Limb (tissue), 2 donors: ENCODE results near the gene CAVIN2.

Experiments
- DNase-seq, 2 donors: peaks; one replicate each; pipeline ENCODE4 v3.0.0-alpha.2; 2016; ENCODE audit errors: extremely low spot score in 2 of 2

The CAVIN2 gene

DNA sequence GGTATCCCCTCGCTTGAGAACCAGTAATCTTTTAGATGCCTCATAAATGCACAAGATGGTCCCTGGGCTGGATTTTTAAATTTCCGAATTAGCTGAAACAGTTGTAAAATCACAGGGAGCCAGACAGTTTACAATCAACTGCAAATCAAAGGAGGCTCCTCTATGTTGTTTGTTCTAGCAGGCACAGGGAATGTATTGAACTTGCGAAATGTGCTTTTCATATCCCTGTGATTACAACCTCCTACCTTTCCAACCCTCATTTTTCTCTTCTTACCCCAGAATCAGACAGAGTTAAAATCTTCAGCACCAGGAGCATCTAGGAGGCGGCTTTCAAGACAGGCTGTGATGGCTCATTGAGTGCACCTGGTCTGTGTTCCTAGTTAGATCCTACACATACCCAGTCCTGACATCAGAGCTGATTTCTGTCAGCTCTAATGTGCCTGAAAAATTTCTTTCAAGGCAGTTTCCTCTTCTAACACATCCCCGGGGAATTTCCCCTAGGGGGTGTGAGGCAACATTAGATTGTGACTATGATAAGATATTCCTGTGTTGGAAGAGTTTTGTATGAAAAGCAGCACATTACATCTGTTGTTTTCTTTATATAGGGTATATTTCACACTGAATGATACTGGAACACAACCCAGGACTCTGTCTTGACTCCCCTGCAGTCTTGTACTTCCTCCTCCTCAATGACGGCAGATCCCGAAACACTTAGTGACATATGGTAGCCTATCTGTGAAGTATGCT is 17.9 kb upstream of the CAVIN2 start:
- DNase-seq: no peak

DNA sequence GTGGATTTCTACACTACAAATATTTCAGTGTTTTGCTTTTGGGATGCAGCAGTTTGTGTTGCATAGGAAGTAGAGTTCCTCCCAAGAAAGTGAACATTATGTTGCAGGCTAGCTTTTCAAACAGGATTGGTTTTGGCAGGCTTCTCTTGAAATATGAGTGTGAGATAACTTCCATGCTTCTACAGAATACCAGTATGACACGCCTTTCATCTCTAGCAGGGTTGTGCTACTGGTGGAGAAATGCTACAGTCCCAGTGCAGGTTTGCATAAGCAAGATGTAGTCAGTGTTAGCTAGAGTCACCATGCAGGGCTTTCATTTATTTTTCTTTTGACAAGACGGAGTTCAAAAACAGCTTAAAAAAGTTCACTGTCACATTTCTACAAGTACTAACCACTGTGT is 17.1 kb upstream of the CAVIN2 start:
- DNase-seq: no peak

DNA sequence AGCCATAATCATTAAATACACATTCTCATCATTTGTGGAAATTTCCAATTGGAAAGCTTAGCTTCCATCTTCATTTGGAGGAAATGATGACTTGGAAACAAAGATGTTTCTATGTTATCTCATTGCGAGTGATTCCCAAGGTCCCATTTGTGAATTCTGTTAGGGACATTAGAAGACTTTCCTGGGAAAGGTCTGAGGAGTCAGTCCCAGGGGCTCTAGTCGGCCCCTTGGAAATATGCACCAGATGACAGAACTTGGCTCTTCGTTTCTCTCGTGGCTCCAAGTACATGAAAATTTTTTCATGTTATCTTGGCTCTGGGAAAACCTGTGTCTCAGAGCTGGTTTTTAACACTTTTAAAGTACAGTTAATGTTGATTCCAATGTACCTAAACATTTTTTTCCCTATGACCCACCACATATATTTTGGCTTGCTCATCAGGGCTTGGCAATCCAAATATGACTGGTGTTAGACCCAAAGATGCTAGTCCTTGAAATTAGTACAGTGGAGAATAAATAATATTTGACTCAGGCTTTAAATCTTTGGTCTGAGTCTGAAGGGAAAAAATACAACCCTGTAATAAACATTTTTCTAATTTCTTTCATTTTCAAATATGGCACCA is 15.4 kb upstream of the CAVIN2 start:
- DNase-seq: no peak

DNA sequence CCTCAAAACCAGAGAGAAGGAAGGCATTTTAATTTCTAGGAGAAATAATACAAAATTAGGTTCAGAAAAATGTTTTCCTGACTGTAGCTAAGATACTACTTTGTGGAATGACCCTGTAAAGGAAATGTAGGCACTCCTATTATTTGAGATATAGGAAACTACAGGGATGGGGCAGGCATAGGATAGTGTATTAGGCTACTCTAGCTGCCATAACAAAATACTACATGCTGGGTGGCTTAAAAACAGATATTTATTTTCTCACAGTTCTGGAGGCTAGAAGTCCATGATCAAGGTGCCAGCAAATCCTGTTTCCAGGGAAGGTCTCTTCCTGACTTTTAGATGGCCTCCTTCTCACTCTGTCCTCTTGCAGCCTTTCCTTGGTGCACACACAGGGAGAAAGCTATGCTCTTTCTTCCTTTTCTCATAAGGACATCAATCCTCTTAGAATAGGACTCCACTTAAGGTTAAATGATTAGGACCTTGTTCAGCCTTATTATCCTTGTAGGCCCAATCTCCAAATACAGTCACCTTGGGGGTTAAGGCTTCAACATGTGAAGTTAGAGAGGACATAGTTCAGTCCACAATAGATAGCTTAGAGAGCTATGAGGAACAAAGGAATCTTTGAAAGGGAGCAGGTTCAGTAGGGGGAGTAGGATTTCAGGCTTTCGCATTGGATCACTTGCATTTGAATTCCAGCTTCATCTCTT is 14.0 kb upstream of the CAVIN2 start:
- no peak for DNase-seq

DNA sequence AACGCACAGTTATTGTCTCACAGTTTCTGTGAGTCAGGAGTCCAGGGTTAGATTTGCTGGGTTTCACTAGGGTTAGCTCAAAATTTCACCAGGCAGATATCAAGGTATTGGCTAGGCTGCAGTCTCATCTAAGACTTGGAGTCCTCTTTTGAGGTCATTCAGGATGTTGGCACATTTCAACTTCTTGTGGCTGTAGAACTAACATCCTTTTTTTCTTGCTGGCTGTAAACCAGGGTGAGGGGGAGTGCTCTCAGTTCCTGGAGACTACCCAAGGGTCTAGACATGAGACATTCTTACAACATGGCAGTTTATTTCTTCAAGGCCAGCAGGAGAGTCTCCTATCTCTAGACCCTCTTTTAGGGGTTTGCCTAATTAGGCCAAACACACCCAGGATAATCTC is 12.8 kb upstream of the CAVIN2 start:
- DNase-seq: no peak

DNA sequence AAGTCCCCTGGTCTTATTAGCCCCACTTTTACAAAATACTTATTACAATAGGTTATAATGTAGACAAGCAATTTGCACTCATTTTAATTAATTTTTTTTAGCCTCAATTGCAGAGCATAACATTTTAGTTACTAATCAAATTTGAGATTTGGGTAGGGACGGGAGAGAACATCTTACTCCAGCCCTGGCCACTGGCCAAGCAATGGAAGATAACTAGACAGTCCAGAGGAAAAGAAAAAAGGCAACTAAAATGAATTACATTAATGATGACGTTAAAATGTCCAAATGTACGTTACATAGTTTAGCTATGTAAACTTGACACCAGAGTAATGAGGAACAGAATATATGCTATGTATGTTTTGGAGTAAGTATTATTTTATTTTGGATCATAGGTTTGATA is 11.0 kb upstream of the CAVIN2 start:
- no peak for DNase-seq

DNA sequence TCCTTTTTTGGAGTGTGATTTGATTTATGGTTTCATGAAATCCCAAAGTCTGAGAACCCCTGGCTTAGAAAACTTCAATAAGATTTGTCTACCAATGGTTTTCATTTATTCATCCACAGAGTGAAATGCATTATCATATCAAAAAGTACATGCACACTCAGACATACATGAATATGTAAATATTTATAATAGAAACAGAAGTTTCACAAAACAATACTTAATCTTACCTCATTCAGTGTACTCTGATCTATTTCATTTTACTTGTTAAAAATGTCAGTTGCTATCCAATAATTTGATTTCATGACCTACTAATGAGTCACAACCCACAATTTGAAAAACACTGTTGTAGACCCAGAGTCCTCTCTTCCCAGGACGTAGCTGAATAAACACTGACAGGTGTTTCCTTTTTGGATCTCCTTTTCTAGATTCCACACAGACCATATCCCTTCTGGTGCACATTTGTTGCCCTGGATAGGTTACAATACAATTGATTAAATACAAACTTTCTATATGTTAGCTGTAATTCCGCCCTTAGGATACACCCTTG is 10.4 kb upstream of the CAVIN2 start:
- no peak for DNase-seq

DNA sequence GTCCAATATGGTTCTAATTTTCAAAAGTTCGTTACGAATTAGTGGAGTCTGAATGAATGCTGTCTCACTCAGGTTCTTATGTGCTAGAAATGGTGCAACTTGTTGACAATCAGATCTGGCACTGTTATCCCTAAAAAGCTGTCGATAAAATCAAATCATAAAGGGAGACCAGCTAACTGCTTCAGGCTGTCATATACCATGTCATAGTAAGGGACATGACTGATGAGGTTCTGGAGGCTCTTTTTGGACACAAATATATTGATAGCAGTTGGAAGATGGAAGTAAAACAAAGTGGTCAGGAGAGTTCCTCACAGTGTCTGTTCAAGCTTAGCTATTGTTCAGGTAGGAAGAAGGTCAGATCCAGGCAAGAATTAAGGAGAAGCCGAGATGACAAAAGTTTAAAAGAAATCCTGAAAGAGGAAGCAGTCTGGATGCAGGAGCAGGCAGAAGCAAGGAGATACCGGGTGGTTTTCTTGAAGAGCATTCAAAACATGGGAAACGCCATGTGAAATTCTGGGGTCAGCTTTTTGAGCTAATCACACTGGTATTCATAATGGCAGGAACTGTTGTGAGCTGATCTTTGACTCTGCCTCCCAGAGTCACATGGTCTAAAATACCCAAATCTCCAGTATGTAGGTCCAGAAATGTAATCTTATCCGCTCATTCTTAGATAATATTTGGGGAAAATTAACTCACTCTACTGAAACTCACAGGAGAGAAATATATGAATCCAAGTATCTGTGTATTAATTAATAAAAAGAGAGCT is 9.4 kb upstream of the CAVIN2 start:
- DNase-seq: no peak

DNA sequence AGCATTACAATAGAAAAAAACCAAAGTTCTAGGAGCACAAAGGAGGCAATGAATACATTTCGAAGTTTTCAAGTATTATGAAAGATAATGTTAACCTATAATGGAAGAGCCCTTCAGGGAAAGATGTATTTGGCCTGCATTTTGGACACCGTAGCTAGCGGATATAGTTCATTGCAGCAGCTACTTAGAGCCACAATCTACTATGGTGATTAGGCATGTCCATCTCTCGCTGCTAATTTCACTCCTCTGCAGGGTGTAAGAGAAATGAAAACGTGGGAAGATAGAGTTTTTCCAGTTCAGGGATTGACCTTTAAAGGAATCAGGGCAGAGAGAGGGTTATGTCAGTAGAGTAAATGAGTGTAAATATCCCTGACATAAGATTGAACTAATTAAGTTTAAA is 8.5 kb upstream of the CAVIN2 start:
- no peak for DNase-seq

DNA sequence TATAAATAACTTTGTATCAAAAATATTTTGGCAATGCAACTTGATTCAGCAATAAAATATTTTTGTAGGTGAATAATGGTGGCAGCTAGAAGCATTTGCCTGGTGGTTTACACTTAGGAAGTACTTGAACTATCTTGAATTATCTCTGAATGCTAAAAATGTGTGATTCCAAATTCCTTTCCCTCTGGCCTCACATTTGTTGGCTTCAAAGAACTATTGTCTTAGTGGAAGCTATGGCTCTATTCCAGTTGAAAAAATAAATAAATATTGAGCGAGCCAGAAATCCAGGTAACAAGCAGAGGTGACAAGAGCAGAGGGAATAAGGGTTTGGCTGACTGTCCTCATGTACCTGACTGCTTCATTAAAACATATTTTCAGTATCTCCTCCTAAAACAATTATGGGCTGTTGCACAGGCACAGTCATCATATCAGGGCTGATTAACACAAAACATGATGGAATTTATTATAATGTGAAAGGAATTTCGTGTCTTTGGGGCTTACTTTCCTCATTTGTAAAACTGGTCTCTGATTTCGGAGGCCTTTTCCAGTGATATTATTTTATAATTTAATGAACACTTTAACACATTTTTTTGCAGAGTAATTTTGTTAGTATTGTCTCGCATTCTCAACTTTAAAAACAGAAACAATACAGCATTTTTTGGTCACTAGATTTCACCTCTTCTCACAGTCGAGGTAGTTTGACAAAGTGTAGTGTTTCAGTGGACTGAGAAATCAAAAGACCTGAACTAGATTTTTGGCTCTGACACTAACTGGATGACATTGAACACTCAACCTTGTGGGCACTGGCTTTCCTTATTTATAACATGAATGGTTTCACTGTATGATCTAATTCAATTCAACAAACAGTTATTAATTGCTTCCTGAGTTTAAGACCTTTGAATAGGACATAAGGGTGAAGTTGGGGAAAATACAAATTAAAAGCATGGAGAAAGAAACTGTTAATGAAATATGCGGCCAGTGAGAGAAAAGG is 7.8 kb upstream of the CAVIN2 start:
- no peak for DNase-seq

DNA sequence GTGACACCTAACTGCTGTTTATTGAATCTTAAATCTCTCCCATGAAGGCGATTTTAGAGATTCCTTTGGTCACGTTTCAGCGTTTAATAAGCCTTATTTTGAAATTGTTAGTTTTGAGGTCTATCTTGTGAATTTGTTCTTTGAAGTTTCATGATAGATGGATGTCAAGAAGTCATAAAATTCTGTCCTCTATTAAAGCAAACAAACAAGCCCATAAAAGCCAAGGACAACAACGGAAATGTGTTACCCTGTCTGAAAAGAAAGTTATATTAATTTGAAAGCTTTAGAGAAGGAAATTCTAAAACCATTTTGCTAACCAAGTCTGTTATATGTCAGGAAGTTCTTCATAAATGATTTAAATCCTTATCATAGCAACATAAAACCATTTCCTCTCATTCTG is 7.0 kb upstream of the CAVIN2 start:
- DNase-seq: no peak

DNA sequence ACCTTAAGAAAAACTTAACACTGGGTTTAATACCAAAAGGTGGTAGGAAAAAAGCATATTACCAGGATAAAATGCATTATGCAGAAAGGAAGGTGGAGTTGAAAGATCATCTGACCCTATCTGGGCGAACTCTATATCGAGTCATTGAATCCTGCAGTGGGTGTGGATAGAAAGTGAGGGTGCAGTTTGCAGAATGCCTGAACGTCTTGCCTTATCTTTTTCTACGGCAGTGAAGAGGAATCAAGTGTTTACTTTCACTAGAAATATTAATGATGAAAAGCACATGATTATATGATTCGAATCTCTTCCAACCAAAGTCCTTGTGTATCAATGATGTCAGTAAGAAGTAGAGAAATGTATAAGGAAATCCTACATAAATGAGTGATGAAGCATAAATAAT is 4.3 kb upstream of the CAVIN2 start:
- no peak for DNase-seq

DNA sequence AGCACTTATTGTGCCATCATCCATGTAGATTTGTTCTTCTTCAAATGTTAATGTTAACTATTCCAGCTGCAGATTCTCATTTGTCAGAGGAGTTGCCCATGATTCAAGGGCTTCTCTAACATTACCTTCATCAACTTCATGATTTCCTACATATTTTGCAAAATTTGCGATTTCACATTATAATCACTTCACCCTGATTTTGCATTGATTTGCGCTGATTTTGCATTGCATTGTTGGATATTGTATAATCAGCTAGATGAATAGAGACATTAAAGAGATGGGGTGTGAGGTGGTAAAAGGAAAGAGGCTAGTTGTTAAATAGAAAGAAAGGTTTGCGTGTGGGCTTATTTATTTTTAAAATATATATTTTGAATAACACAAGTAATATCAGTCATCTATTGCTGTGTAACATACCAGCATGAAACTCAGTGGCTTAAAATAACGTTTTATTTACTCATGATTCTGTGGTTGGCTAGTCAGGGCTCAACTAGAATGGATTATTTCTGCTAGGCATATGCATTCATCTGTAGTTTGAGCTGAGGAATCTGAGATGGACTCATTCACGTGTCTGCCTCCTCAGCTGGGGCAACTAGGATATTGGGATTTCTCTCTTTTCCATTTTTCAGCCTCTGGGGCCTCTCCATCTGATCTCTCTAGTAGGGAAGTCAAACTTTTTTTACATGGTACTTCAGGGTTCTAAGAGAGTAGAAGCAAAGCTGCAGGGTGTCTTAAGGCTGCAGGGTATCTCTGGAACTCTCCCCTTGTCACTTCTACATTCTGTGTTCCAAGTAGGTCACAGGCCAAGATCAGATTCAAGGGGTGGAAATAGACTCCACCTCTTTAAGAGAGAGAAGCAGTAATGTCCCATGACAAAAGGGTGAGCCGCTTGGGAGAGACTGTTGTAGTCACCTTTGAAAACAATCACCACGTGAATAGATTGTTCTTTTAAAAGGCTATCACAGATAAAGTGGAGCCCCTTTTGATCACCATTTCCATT is 2.2 kb upstream of the CAVIN2 start:
- no peak for DNase-seq

DNA sequence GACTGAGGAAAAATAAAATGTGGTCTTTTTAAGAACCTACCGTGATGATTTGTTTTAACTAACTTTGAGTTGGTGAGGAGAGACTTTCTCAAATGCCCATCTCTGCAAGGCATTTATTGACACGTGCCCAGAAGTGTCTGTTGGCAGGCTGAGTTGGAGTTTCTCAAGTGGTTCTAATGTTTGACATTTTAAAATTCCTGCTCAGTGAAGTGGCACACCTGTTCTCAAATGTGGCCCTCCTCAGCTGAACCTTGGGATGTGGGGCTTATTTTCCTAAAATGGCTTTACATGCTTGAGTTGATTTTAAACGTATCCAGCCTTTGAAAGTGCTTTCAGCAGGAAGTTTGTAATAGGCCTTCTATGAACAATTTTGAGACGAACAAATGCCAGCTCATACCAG is 876 bp upstream of the CAVIN2 start:
- no peak for DNase-seq

DNA sequence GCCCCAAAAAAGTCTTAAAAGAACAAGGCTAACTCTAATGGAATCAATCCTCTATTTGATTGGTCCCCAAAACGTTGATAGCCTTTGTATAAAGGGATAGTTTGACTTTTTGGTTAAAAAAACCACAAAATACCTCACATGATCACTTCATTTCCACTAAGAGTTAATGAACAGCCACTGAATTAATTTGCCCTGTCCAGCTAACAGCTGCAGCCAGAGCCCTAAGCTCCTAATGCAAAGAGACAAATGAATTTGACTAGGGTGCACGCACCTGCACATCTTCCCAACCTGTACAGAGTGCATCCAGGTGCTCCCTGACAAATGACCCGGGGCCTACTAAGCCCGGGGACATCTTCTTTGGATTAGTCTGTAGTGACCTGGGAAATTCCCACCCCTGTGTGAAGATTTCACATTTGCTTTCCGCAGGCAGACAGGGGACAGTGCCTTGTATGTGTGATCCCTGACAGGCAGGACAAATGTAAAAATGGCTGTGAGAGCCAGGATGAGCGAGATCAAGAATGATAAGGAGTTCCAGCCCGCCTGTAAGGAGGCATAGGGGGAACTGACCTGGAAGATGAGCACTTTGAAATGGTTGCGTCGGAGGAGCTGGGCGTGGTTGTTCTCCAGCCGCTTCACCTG is 893 bp downstream of the CAVIN2 start:
- no peak for DNase-seq

DNA sequence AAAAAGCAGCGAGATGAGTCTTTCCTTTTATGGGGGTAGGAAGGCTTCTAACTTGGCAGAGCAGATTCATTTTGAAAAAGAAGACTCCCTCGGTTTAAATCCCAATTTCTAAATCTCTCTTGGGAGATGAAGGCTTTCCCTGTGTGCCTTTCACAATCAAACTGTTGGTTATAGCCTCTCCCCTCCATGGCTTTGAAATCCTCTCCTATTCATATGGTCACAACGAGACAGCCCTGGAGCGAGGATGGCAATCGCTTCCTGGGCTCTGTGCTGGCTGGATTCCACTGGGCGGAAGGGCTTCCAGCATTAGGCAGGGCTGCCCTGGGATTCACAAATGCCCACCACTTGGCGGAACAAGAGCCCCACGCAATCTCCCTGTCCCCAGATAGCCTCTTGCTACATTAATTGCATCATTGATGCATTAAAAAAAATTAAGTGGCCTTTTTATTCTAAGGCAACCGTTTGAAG is 1.6 kb downstream of the CAVIN2 start:
- no peak for DNase-seq

DNA sequence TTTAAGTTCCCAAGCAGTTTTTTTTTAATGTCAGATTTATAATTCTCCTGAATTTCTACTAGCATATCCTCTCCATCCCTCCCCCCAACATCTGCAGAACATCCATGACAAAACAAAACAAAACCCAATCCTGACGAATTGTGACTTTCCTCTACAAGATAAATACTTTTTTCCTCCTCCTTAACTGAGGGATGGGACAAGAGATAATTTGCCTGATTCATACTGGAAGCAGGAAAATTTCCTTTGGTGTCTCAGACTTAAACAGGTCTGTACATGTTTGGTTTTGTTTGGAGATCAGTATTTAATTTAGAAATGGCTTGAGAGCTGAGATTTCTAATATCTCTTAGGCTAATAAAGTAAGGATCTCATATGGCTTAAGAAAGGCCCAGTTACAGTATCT is 2.2 kb downstream of the CAVIN2 start:
- DNase-seq: no peak

DNA sequence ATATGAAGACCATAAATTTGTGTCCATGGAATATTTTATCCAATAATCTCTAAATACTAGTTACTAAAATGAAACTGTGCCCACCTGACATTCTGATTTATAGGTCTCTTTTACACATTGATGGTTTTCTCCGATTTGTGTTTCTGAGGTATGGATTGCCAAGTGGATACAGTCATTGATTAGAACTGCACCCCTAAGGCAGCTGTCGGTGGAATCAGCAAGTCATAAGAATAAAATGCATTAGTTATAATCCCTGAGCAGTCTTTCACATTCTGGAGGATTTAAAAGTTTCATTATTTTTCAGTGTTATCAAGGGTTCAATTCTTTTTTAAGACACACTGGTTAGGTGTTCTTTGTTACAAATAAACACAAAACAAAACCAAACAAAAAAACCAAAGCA is 6.0 kb downstream of the CAVIN2 start:
- no peak for DNase-seq
